Measurements from ENCODE around the gene TMEM121.

Gene TMEM121

GRCh38 chr14:105526776-105527380 lies 495 bp downstream of the TMEM121 start:
- H3K27ac ChIP-seq, result no peak overlapping the region
- no peak for DNase-seq (ENCODE audit: low read depth, low spot score)

GRCh38 chr14:105527381-105527825 lies 1.0 kb downstream of the TMEM121 start:
- no peak overlapping the region for H3K27ac ChIP-seq
- no peak for DNase-seq (ENCODE audit: low read depth, low spot score)

GRCh38 chr14:105527826-105528585 lies 1.6 kb downstream of the TMEM121 start:
- DNase-seq (ENCODE audit: low read depth, low spot score), result no peak
- H3K27ac ChIP-seq, result no peak overlapping the region

- DNase-seq (ENCODE audit: low read depth, low spot score), result no peak
- no peak overlapping the region for H3K27ac ChIP-seq
These were observed 2.4 kb downstream of the TMEM121 start for GRCh38 chr14:105528586-105529318.

GRCh38 chr14:105529319-105529568 lies 2.9 kb downstream of the TMEM121 start:
- DNase-seq (ENCODE audit: low read depth, low spot score), result no peak
- no peak overlapping the region for H3K27ac ChIP-seq

- H3K27ac ChIP-seq, result no peak overlapping the region
- DNase-seq (ENCODE audit: low read depth, low spot score), result no peak
These were observed 3.3 kb downstream of the TMEM121 start for GRCh38 chr14:105529569-105530284.

GRCh38 chr14:105530285-105531087 lies 4.1 kb downstream of the TMEM121 start:
- no peak for DNase-seq (ENCODE audit: low read depth, low spot score)
- no peak overlapping the region for H3K27ac ChIP-seq

- no peak overlapping the region for H3K27ac ChIP-seq
- DNase-seq (ENCODE audit: low read depth, low spot score), result no peak
These were observed 4.9 kb downstream of the TMEM121 start for GRCh38 chr14:105531088-105531893.

- no peak overlapping the region for H3K27ac ChIP-seq
- DNase-seq (ENCODE audit: low read depth, low spot score), result no peak
These were observed 5.7 kb downstream of the TMEM121 start for GRCh38 chr14:105531894-105532623.

- no peak overlapping the region for H3K27ac ChIP-seq
- DNase-seq (ENCODE audit: low read depth, low spot score), result no peak
These were observed 6.4 kb downstream of the TMEM121 start for GRCh38 chr14:105532735-105533141.

GRCh38 chr14:105533391-105533790 lies 7.0 kb downstream of the TMEM121 start:
- no peak for DNase-seq (ENCODE audit: low read depth, low spot score)
- H3K27ac ChIP-seq, result no peak overlapping the region

GRCh38 chr14:105533811-105534498 lies 7.6 kb downstream of the TMEM121 start:
- no peak overlapping the region for H3K27ac ChIP-seq
- DNase-seq (ENCODE audit: low read depth, low spot score), result no peak

- DNase-seq (ENCODE audit: low read depth, low spot score), result no peak
- H3K27ac ChIP-seq, result no peak overlapping the region
These were observed 8.2 kb downstream of the TMEM121 start for GRCh38 chr14:105534586-105534985.

GRCh38 chr14:105536051-105536450 lies 9.7 kb downstream of the TMEM121 start:
- DNase-seq (ENCODE audit: low read depth, low spot score), result no peak
- H3K27ac ChIP-seq, result no peak overlapping the region

GRCh38 chr14:105536691-105537579 lies 10.6 kb downstream of the TMEM121 start:
- DNase-seq (ENCODE audit: low read depth, low spot score), result no peak
- H3K27ac ChIP-seq, result no peak overlapping the region

GRCh38 chr14:105537580-105538474 lies 11.4 kb downstream of the TMEM121 start:
- no peak for DNase-seq (ENCODE audit: low read depth, low spot score)

More at GRCh38 chr14:105537580-105538474, 11.4 kb downstream of the TMEM121 start:
- no peak overlapping the region for H3K27ac ChIP-seq

All from epithelial cell of prostate (primary cell).